ENCODE data around the gene C7.

GRCh38 chr5:40957048-40957447 lies 47.8 kb downstream of the C7 start:
- TF ChIP-seq NFATC3 (CRISPR knock-in tag; IDR thresholded peaks at IDR 0.05) (no peak), ZNF781 (CRISPR knock-in tag; IDR thresholded peaks at IDR 0.05; ENCODE audit: borderline replicate concordance, not compliant biosample characterization) (no peak)
